HepG2 (cell line): ENCODE results near the gene KCTD6. TPM values are rescaled to one million over a fixed set of nuclear protein-coding genes. Genes with fewer than 3 reads are reported as not detected.

ENCODE experiments used
- ATAC-seq: fragments of 200-7000 bp; cut with Tn5 transposase; 3 replicates; pipeline ENCODE4 v1.9.1; 2020; ENCODE audit warnings: mild to moderate bottlenecking, moderate library complexity
- BruUV-seq: library from RNA; stranded (reverse); fragments of 400-500 nt; replicated peaks from 2 replicates; lab custom pipeline; 2021; lab: Mats Ljungman, UMichigan
- CTCF ChIA-PET: fragments of 300-600 bp; formaldehyde crosslinking; extraction: SDS; loops from one replicate; lab custom pipeline; 2021; ENCODE audit warnings: low total read pairs, inconsistent platforms, low intra/inter-chr PET ratio; lab: Yijun Ruan, JAX
- POLR2A ChIA-PET: fragments of 350-600 bp; sonication (Branson Sonifier 250); formaldehyde crosslinking; loops from one replicate; lab custom pipeline; 2020; ENCODE audit warnings: antibody characterized with exemption, inconsistent platforms; lab: Yijun Ruan, JAX
- DNase-seq: peaks from one replicate; pipeline ENCODE4 v3.0.0-alpha.2; 2015; ENCODE audit warnings: low spot score
- FAIRE-seq: peaks from 3 replicates; lab custom pipeline; 2011; peaks lifted over from hg19 to GRCh38; lab: Jason Lieb, UNC
- H2AFZ ChIP-seq: one replicate; pipeline ENCODE4 v1.6.1; 2011; ENCODE audit warnings: low read length, inconsistent platforms
- H3K27ac ChIP-seq: fragments of 300-600 bp; 3 replicates; pipeline ENCODE4 v1.8.0; 2011; ENCODE audit warnings: mixed run types, mild to moderate bottlenecking, mixed read lengths, low read length, inconsistent platforms; ENCODE audit not compliant: insufficient read depth; ENCODE audit errors: extremely low read length
- H3K27me3 ChIP-seq, 2 experiments: fragments of 200-600 bp in 1 of 2; 2 replicates in 1 of 2; 3 replicates in 1 of 2; pipeline versions ENCODE4 v1.6.0 to v1.8.0; 2011; ENCODE audit warnings: low read length in 2 of 2, mild to moderate bottlenecking in 2 of 2, moderate library complexity in 2 of 2, inconsistent platforms in 1 of 2; ENCODE audit not compliant: insufficient read depth in 2 of 2, control insufficient read depth in 1 of 2
- H3K36me3 ChIP-seq, 2 experiments: fragments of 200-600 bp in 1 of 2; replicated peaks in 1 of 2; 2 replicates in 1 of 2; 3 replicates in 1 of 2; pipeline versions ENCODE4 v1.5.1 to v1.8.0; 2011; ENCODE audit warnings: low read length in 2 of 2, inconsistent platforms in 1 of 2; ENCODE audit not compliant: insufficient read depth in 2 of 2, control insufficient read depth in 1 of 2
- H3K4me1 ChIP-seq: 2 replicates; pipeline ENCODE4 v1.5.1; 2012; ENCODE audit warnings: low read length, inconsistent platforms; ENCODE audit not compliant: insufficient read depth
- H3K4me2 ChIP-seq: 2 replicates; pipeline ENCODE4 v1.6.0; 2011; ENCODE audit warnings: low read depth, low read length, inconsistent platforms
- H3K4me3 ChIP-seq, 3 experiments: fragments of 200-600 bp in 1 of 3; sonication (generic), shearing (Covaris generic) in 1 of 3; replicated peaks in 1 of 3; 2 replicates each; pipeline ENCODE4 v1.5.1; 2011 to 2016; ENCODE audit warnings: low read length in 3 of 3, inconsistent platforms in 2 of 3, low read depth in 2 of 3, mild to moderate bottlenecking in 2 of 3, control low read depth in 1 of 3, mixed read lengths in 1 of 3; ENCODE audit not compliant: insufficient read depth in 1 of 3
- H3K79me2 ChIP-seq: one replicate; pipeline ENCODE4 v1.6.1; 2011; ENCODE audit warnings: low read length, inconsistent platforms; ENCODE audit not compliant: insufficient read depth
- H3K9ac ChIP-seq: 2 replicates; pipeline ENCODE4 v1.6.0; 2011; ENCODE audit warnings: mild to moderate bottlenecking, low read depth, low read length, inconsistent platforms; ENCODE audit not compliant: insufficient read depth
- H3K9me3 ChIP-seq: 2 replicates; pipeline ENCODE4 v1.5.1; 2012; ENCODE audit warnings: mild to moderate bottlenecking, low read length
- H4K20me1 ChIP-seq: 2 replicates; pipeline ENCODE4 v1.6.0; 2011; ENCODE audit warnings: inconsistent platforms, mild to moderate bottlenecking, low read length, moderate library complexity; ENCODE audit not compliant: insufficient read depth
- CBX1 ChIP-seq: IDR thresholded peaks from one replicate; pipeline ENCODE4 v1.6.1; 2016; ENCODE audit warnings: antibody characterized with exemption, low read depth
- CEBPG ChIP-seq: IDR thresholded peaks from 2 replicates; pipeline ENCODE4 v1.6.1; 2016
- DBP ChIP-seq: sonication (generic); formaldehyde crosslinking; IDR thresholded peaks from 2 replicates; pipeline ENCODE4 v1.4.0; 2020; ENCODE audit warnings: missing genetic modification reagents; ENCODE audit errors: not compliant biosample characterization
- KAT2B ChIP-seq: fragments of 150-350 bp; IDR thresholded peaks from 2 replicates; pipeline ENCODE4 v1.6.1; 2014; ENCODE audit warnings: low read depth, low read length, borderline replicate concordance
- KLF9 ChIP-seq: IDR thresholded peaks from 2 replicates; pipeline ENCODE4 v1.6.1; 2016; ENCODE audit warnings: low read depth
- NCOA5 ChIP-seq: sonication (generic); formaldehyde crosslinking; IDR thresholded peaks from 2 replicates; pipeline ENCODE4 v1.4.0; 2020; ENCODE audit warnings: missing genetic modification reagents
- PAWR ChIP-seq: sonication (generic); formaldehyde crosslinking; IDR thresholded peaks from 2 replicates; pipeline ENCODE4 v1.4.0; 2020; ENCODE audit warnings: missing genetic modification reagents, mild to moderate bottlenecking, borderline replicate concordance
- PHF20 ChIP-seq: sonication (generic); formaldehyde crosslinking; IDR thresholded peaks from 2 replicates; pipeline ENCODE4 v1.5.0; 2020; ENCODE audit warnings: mild to moderate bottlenecking, missing genetic modification reagents
- RFX5 ChIP-seq: IDR thresholded peaks from 2 replicates; pipeline ENCODE4 v1.6.1; 2011; ENCODE audit warnings: low read depth, low read length, improper control_type of control experiment
- SYNCRIP ChIP-seq: fragments of 200-400 bp; formaldehyde crosslinking; IDR thresholded peaks from 2 replicates; pipeline ENCODE4 v1.6.1; 2018; ENCODE audit warnings: mild to moderate bottlenecking, low read depth, low read length; ENCODE audit not compliant: insufficient read depth
- U2AF1 ChIP-seq: fragments of 200-400 bp; formaldehyde crosslinking; optimal IDR thresholded peaks from 2 replicates; pipeline ENCODE3; 2017; ENCODE audit warnings: mild to moderate bottlenecking, low read depth, low read length
- ZBTB21 ChIP-seq: sonication (generic); formaldehyde crosslinking; IDR thresholded peaks from 2 replicates; pipeline ENCODE4 v1.4.0; 2020; ENCODE audit warnings: missing genetic modification reagents
- ZNF589 ChIP-seq: sonication (generic); formaldehyde crosslinking; conservative IDR thresholded peaks from 2 replicates; pipeline ENCODE4 v1.8.0; 2022; ENCODE audit warnings: mild to moderate bottlenecking, moderate library complexity, missing genetic modification reagents
- ZNF614 ChIP-seq: IDR thresholded peaks from 2 replicates; pipeline ENCODE4 v1.6.1; 2018; ENCODE audit warnings: missing biosample characterization, missing genetic modification reagents, inconsistent platforms, borderline replicate concordance
- ZNF7 ChIP-seq: IDR thresholded peaks from 2 replicates; pipeline ENCODE4 v1.6.1; 2016; ENCODE audit warnings: missing biosample characterization, missing genetic modification reagents
- ZNF878 ChIP-seq: sonication (generic); formaldehyde crosslinking; IDR thresholded peaks from 2 replicates; pipeline ENCODE4 v1.8.1; 2023; ENCODE audit warnings: mild to moderate bottlenecking, missing genetic modification reagents, moderate library complexity
- ZNF891 ChIP-seq: sonication (generic); formaldehyde crosslinking; IDR thresholded peaks from 2 replicates; pipeline ENCODE4 v1.5.0; 2020; ENCODE audit warnings: mild to moderate bottlenecking, missing genetic modification reagents
- WGBS: methylation state at CpG from one replicate; pipeline ENCODE4 v1.1.6; 2017; ENCODE audit warnings: low lambda C conversion rate; 5-methylcytosine and 5-hydroxymethylcytosine counted together
- in situ Hi-C: cut with HindIII; loops from 2 replicates; pipeline ENCODE4 v1.10.0; 2017; ENCODE audit warnings: low pct_unique_long_range_greater_than_20kb; ENCODE audit not compliant: extremely low pct_ligation_motif_present
- intact Hi-C: fragments of 100-400 bp; cut with micrococcal nuclease; formaldehyde crosslinking; loops from one replicate; pipeline ENCODE4 v1.10.0; 2022; ENCODE audit not compliant: unreplicated experiment
- polyA plus RNA-seq, 8 experiments: library from polyadenylated mRNA; depleted of rRNA in 3 of 8; stranded (reverse) in 7 of 8; unstranded in 1 of 8; fragments of >200 nt; fragmentation: Illumina TruSeq in 4 of 8; extraction: Trizol in 4 of 8; gene quantifications; 2 replicates each; pipeline versions ENCODE4 v1.2.1 to v1.2.3, GENCODE V29; 2011 to 2016; ENCODE audit warnings: low read depth in 4 of 8, missing spikeins in 1 of 8, mixed read lengths in 1 of 8; ENCODE audit not compliant: insufficient read depth in 1 of 8
- total RNA-seq, 5 experiments: library from RNA; depleted of rRNA; stranded (reverse); fragments of >200 nt; fragmentation: Illumina TruSeq; extraction: Trizol; gene quantifications; 2 replicates each; pipeline ENCODE4 v1.2.3, GENCODE V29; 2016; ENCODE audit warnings: low read depth in 1 of 5
- TF ChIP-seq, protein P1 (sequence below): conservative IDR thresholded peaks from 2 replicates; pipeline ENCODE4 v1.6.1; 2018; ENCODE audit warnings: missing genetic modification reagents
- TF ChIP-seq, protein P2 (sequence below): sonication (generic); formaldehyde crosslinking; IDR thresholded peaks from 2 replicates; pipeline ENCODE4 v1.4.0; 2020; ENCODE audit warnings: mild to moderate bottlenecking, missing genetic modification reagents
- TF ChIP-seq, protein P3 (sequence below): sonication (generic); formaldehyde crosslinking; IDR thresholded peaks from 2 replicates; pipeline ENCODE4 v1.5.0; 2020; ENCODE audit warnings: missing genetic modification reagents

The KCTD6 gene
- total and polyA plus RNA-seq, 2 of the 13 experiments (the other 11 are each of a cell fraction or from before 2014, with no cell fraction given), result 13.4 to 14.2 TPM

- Histone ChIP-seq H4K20me1 (no peaks in the 10 kb centered on the region), H2AFZ (peak overlapping the region; percentile 60), H3K27me3 (no peaks in the 10 kb centered on the region), H3K9me3 (no peaks in the 10 kb centered on the region), H3K4me3 (peak overlapping the region; percentile 8 to 58 (median 33); a peak in 3 of 6 replicates), H3K9ac (peak overlapping the region; percentile 62), H3K4me1 (peaks cover 73% of the 10 kb centered on the region), H3K4me2 (peak overlapping the region; percentile 84), H3K79me2 (no peaks in the 10 kb centered on the region), H3K27ac (peak overlapping the region; percentile 84), H3K36me3 (no peaks in the 10 kb centered on the region)
- POLR2A ChIA-PET, result interaction anchor here (1.2 to 2.9 kb wide), 12 partner anchors 14 to 66 kb away, joined by 3 to 26 read pairs (median 10); partner anchors contain the start of genes ACOX2, KCTD6 and PDHB
- 0% methylated on average over 10 of the region's 10 CpGs for WGBS
- DNase-seq (peak; percentile 95), FAIRE-seq (peak; percentile 100), ATAC-seq (peak; percentile 91)
- in situ Hi-C loops, result no loop called here
- no TSS peak for BruUV-seq
- intact Hi-C loops, result loop anchor here (2.0 to 5.0 kb wide), 3 partner anchors 16 to 34 kb away; no protein-coding TSS in a partner anchor
- CTCF ChIA-PET, result no interaction called here
- TF ChIP-seq CBX1 (peak; percentile 18), ZNF878 (peak; percentile 66), PAWR (no peak), NCOA5 (CRISPR knock-in tag) (no peak), DBP (CRISPR knock-in tag) (no peak), U2AF1 (no peak), KLF9 (CRISPR knock-in tag) (no peak), CEBPG (CRISPR knock-in tag) (peak; percentile 94), KAT2B (no peak), RFX5 (no peak), ZNF589 (CRISPR knock-in tag) (peak; percentile 87), ZNF7 (CRISPR knock-in tag) (no peak), ZBTB21 (CRISPR knock-in tag) (peak; percentile 39; the same call in 1 of the 2 replicates), PHF20 (no peak; the same call in 1 of the 2 replicates), SYNCRIP (no peak), ZNF891 (CRISPR knock-in tag) (no peak), ZNF614 (CRISPR knock-in tag) (peak; percentile 15; the same call in 1 of the 2 replicates)
- TF ChIP-seq, protein P1, sequence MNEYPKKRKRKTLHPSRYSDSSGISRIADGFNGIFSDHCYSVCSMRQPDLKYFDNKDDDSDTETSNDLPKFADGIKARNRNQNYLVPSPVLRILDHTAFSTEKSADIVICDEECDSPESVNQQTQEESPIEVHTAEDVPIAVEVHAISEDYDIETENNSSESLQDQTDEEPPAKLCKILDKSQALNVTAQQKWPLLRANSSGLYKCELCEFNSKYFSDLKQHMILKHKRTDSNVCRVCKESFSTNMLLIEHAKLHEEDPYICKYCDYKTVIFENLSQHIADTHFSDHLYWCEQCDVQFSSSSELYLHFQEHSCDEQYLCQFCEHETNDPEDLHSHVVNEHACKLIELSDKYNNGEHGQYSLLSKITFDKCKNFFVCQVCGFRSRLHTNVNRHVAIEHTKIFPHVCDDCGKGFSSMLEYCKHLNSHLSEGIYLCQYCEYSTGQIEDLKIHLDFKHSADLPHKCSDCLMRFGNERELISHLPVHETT, result no peak
- TF ChIP-seq, protein P2, sequence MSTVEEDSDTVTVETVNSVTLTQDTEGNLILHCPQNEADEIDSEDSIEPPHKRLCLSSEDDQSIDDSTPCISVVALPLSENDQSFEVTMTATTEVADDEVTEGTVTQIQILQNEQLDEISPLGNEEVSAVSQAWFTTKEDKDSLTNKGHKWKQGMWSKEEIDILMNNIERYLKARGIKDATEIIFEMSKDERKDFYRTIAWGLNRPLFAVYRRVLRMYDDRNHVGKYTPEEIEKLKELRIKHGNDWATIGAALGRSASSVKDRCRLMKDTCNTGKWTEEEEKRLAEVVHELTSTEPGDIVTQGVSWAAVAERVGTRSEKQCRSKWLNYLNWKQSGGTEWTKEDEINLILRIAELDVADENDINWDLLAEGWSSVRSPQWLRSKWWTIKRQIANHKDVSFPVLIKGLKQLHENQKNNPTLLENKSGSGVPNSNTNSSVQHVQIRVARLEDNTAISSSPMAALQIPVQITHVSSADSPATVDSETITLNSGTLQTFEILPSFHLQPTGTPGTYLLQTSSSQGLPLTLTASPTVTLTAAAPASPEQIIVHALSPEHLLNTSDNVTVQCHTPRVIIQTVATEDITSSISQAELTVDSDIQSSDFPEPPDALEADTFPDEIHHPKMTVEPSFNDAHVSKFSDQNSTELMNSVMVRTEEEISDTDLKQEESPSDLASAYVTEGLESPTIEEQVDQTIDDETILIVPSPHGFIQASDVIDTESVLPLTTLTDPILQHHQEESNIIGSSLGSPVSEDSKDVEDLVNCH (CRISPR knock-in tag), result no peak
- TF ChIP-seq, protein P3, sequence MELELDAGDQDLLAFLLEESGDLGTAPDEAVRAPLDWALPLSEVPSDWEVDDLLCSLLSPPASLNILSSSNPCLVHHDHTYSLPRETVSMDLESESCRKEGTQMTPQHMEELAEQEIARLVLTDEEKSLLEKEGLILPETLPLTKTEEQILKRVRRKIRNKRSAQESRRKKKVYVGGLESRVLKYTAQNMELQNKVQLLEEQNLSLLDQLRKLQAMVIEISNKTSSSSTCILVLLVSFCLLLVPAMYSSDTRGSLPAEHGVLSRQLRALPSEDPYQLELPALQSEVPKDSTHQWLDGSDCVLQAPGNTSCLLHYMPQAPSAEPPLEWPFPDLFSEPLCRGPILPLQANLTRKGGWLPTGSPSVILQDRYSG (CRISPR knock-in tag), result no peak
Measured at GRCh38 chr3:58471025-58471887, 20.6 kb upstream of the KCTD6 start.
